GM18526 (cell line): ENCODE data around the gene OXLD1.
A peak's percentile ranks its signal among the peaks of the same experiment; 100 is the strongest.

Experiments used
- POLR2A ChIP-seq: IDR thresholded peaks from 3 replicates; pipeline ENCODE4 v1.6.1; 2011; ENCODE audit not compliant: insufficient read length; ENCODE audit errors: extremely low read depth

Gene OXLD1

DNA sequence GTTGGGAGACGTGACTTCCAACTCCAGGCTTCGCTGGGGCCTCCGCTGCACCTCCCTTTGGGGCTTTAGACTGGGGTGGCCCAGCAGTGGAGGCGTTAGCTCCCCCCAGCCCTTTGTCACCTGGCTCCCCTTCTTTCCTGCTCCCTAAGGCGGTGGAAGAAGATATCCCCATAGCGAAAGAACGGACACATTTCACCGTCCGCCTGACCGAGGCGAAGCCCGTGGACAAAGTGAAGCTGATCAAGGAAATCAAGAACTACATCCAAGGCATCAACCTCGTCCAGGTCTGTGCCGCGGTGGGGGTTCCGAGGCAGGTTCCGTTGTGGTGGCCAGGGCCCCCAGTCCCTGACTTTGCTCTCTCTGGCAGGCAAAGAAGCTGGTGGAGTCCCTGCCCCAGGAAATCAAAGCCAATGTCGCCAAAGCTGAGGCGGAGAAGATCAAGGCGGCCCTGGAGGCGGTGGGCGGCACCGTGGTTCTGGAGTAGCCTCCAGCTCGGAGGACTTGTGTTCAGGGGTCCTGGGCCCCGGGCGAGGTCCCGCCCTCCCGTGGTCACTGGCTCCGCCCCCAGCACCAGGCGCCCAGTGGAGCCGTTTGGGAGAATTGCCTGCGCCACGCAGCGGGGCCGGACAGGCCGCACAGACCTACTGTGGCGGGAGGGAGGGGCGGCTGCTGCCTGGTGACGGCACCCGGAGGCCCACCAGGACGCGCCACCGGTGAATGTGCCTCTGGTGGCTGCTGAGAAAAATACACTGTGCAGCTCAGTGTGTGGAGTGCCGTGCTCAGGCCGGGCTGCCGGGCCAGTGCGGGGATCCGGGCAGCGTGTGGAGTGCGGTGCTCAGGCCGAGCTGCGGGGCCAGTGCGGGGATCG lies 40.6 kb upstream of the OXLD1 start:
- TF ChIP-seq POLR2A: peak; percentile 4

DNA sequence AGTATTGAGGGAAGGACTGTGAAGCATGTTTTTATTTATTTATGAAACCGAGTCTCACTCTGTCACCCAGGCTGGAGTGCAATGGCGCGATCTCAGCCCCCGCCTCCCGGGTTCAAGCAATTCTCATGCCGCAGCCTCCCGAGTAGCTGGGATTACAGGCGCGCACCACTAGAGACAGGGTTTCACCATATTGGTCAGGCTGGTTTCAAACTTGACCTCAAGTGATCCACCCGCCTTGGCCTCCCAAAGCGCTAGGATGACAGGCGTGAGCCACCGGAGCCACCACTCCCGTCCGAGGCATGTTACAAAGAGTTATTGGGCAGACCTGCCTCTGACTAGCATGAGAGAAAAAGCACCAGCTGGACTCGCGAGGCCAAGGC lies 39.8 kb upstream of the OXLD1 start:
- no peak for TF ChIP-seq POLR2A

- no peak for TF ChIP-seq POLR2A
Observed at GRCh38 chr17:81705518-81706231, 39.3 kb upstream of the OXLD1 start.

DNA sequence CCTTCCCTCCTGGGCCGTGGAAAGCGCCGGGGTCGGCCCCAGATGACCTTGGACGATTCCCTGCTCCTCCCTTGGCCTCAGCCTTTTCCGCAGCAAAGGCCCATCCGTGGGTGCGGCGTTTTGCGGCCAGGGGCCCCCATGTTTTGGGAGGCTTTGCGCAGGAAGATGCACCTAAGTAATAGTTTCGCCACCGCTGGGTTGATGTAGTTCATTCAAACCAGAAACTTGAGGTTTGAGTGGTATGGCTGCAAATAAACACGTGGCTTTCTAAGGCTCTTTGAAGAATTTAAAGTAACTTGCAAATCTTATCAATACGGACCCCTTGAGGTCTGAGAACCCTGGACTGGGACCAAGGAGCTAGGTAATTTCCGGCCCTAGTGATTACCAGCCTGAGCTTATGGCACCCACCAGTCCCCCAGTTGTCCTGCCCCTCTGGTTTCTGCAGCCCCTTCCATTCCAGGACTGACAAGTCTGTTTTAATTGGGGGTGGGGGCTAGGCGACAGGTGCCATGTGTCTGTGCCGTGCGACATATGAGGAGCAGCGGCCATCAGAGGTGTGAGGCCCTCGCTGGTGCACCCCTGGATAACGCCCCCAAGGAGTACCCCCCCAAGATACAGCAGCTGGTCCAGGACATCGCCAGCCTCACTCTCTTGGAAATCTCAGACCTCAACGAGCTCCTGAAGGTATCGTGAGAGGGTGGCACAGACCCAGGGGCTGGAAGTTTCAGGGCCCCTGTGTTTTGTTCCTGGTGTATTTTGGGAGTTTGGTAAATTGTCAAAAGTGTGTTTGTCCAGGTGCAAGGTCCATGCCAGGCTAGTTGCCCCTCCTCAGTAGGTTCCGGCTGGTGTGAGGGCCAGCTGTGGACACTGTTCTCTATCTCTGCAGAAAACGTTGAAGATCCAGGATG lies 37.6 kb upstream of the OXLD1 start:
- no peak for TF ChIP-seq POLR2A

DNA sequence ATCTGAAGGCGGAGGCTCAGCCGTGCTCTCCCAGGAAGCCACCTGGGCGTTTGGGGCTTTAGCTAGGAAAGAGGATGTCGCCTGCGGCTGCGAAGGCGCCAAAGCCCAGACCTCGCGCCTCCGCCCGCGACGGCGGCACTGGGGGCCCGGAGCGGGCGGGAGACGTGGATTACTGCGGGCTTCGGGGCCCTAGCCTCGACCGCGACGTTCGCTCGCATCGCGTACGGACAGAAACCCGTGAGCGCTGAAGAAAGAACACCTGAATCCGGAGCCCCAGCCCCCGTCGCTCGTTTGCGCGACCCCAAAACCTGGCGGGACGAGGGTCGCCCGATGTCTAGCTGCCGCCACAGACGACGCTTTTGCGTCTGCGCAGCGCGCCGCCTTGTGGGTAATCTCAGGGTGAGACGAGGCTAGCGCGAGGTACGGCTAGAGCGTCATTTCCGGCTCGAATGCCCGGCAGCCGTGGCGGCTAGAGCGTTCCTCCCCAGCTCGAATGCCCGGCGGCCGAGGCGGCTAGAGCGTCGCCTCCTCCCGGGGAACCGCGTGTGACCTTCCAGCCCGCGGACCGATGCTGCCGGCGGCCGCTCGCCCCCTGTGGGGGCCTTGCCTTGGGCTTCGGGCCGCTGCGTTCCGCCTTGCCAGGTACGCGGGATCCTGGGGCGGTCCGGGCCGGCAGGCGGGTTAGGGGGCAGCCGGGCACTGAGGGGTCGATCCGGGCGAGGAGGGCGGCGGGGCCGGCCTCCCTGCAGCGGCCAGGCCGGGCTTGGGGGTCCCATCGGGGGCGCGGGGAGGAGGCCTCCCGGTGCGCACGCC lies 36.7 kb upstream of the OXLD1 start, which contains the start of gene MRPL12:
TSS of gene MRPL12 (plus strand) at position 434 of the 813 bp plus-strand sequence. CDS start at position 569, 135 bp downstream.
- peak; percentile 96 for TF ChIP-seq POLR2A

DNA sequence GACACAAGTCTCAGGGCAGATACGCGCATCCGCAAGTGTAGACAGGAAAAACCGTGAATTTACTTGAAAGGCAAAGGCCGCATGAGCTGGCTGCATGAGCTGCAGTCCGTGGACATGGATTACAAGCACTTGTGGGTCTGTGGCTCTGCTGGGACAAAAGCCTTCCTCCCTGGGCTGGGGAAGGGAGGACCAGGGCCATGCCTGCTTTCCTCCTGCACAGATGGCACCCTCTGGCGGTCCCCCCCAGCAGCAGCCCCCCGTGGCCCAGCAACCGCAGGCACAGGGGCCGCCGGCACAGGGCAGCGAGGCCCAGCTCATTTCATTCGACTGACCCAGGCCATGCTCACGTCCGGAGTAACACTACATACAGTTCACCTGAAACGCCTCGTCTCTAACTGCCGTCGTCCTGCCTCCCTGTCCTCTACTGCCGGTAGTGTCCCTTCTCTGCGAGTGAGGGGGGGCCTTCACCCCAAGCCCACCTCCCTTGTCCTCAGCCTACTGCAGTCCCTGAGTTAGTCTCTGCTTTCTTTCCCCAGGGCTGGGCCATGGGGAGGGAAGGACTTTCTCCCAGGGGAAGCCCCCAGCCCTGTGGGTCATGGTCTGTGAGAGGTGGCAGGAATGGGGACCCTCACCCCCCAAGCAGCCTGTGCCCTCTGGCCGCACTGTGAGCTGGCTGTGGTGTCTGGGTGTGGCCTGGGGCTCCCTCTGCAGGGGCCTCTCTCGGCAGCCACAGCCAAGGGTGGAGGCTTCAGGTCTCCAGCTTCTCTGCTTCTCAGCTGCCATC lies 35.1 kb upstream of the OXLD1 start:
- TF ChIP-seq POLR2A: no peak

- no peak for TF ChIP-seq POLR2A
Observed at GRCh38 chr17:81700353-81701287, 34.2 kb upstream of the OXLD1 start.

DNA sequence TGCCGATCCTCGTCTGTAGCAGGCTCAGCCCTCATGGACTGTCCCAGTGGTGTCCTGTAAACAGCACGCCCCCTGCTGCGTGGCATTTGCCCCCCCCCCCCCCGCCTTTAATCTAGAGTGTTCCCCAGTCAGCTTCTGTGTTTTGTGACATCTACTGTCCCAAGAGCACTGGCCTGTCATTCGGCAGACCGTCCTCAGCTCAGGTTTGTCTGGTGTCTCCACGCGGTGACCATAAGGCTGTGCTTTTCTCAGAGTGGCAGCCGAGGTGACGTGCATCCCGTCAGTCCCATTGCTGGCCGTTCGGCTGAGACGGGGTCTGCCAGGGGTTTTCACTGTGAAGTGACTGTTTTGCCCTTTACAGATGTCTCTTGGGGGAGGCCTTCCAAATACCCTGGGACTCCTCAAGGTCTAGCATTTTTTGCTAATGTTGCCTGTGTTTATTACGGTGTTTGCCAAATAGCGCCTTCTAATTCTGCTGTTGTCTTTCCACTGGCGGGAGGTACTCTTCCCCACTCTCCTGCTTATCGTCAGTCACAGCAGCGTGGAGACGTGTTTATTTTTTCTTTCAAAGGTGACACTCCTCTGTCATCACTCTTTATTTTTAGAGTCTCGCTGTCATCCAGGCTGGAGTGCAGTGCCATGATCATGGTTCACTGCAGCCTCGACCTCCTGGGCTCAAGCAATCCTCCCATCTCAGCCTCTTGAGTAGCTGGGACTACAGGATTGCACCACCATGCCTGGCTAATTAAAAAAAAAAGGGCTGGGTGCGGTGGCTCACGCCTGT lies 31.0 kb upstream of the OXLD1 start:
- TF ChIP-seq POLR2A: no peak

DNA sequence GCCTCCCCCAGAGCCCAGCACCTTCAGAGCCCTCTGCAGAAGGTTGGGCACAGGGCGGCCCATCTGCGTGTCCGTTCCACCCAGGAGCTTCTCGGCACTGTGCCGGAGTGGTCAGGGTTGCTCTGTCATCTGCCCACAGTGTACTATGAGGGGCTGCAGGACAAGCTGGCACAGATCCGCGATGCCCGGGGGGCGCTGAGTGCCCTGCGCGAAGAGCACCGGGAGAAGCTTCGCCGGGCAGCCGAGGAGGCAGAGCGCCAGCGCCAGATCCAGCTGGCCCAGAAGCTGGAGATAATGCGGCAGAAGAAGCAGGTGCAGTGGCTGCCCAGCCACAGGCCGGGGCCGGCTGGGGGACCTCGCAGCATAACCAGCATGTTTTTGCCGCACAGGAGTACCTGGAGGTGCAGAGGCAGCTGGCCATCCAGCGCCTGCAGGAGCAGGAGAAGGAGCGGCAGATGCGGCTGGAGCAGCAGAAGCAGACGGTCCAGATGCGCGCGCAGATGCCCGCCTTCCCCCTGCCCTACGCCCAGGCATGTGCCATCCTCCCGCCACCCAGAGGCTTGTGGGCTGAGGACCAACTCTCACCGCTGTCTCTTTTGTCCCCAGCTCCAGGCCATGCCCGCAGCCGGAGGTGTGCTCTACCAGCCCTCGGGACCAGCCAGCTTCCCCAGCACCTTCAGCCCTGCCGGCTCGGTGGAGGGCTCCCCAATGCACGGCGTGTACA lies 30.0 kb upstream of the OXLD1 start:
- TF ChIP-seq POLR2A: no peak

DNA sequence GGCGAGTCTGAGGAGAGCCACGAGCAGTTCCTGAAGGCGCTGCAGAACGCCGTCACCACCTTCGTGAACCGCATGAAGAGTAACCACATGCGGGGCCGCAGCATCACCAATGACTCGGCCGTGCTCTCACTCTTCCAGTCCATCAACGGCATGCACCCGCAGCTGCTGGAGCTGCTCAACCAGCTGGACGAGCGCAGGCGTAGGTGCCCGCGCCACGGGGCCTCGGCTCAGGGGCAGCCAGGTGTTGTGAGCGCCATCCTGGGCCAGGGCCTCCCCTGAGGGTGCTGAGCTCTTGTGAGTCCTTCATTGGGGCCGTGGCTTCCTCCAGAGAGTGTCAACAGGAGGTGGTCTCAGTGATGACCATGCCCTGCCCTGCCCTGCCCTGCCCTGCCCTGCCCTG lies 29.4 kb upstream of the OXLD1 start:
- TF ChIP-seq POLR2A: no peak

- TF ChIP-seq POLR2A: no peak
Observed at GRCh38 chr17:81695211-81695610, 28.8 kb upstream of the OXLD1 start.
